NB4 (cell line): ENCODE measurements around the gene DLGAP4.

Experiments used
- CTCF ChIP-seq: IDR thresholded peaks from one replicate; pipeline ENCODE4 v1.5.1; 2012; ENCODE audit warnings: low read depth, low read length
- MAX ChIP-seq: IDR thresholded peaks from 2 replicates; pipeline ENCODE4 v1.6.1; 2011; ENCODE audit warnings: low read depth, low read length
- MYC ChIP-seq: IDR thresholded peaks from 2 replicates; pipeline ENCODE4 v1.6.1; 2011; ENCODE audit warnings: low read depth, low read length
- POLR2A ChIP-seq: IDR thresholded peaks from 2 replicates; pipeline ENCODE4 v1.6.1; 2011; ENCODE audit warnings: mild to moderate bottlenecking; ENCODE audit not compliant: insufficient read length; ENCODE audit errors: extremely low read depth

GRCh38 chr20:36550790-36551299 is 244.7 kb downstream of the DLGAP4 start:
- TF ChIP-seq CTCF (no peak), MAX (no peak), POLR2A (no peak), MYC (no peak)
